SW480 (cell line): ENCODE measurements around the gene SDHB.

Source experiments
- DNase-seq: peaks from one replicate; pipeline ENCODE4 v3.0.0-alpha.2; 2016; ENCODE audit warnings: low spot score

Gene SDHB

GRCh38 chr1:17012775-17013490 lies 40.9 kb downstream of the SDHB start:
- peak; percentile 14 for DNase-seq

- DNase-seq, result peak; percentile 83
Observed at GRCh38 chr1:17011439-17012307, 42.2 kb downstream of the SDHB start, which contains the start of gene ATP13A2. ATP13A2 (minus strand) TSS chr1:17011928; CDS start chr1:17011738, 190 bp downstream.

GRCh38 chr1:17011092-17011438 lies 42.8 kb downstream of the SDHB start:
- DNase-seq, result no peak

- DNase-seq, result no peak
Observed at GRCh38 chr1:17009706-17010105, 44.1 kb downstream of the SDHB start.

- no peak for DNase-seq
Observed at GRCh38 chr1:17008208-17008855, 45.5 kb downstream of the SDHB start.

- no peak for DNase-seq
Observed at GRCh38 chr1:17007121-17007520, 46.7 kb downstream of the SDHB start.

- no peak for DNase-seq
Observed at GRCh38 chr1:17005365-17005740, 48.5 kb downstream of the SDHB start.

- no peak for DNase-seq
Observed at GRCh38 chr1:17004466-17005364, 49.1 kb downstream of the SDHB start.

- DNase-seq, result no peak
Observed at GRCh38 chr1:17002524-17002902, 51.3 kb downstream of the SDHB start.

GRCh38 chr1:17001760-17002523 lies 51.9 kb downstream of the SDHB start:
- DNase-seq, result no peak

GRCh38 chr1:16999863-17000262 lies 54.0 kb downstream of the SDHB start:
- DNase-seq, result no peak

GRCh38 chr1:16998589-16998988 lies 55.2 kb downstream of the SDHB start:
- DNase-seq, result no peak

GRCh38 chr1:16996845-16997244 lies 57.0 kb downstream of the SDHB start:
- no peak for DNase-seq

GRCh38 chr1:16993521-16994038 lies 60.3 kb downstream of the SDHB start:
- DNase-seq, result no peak

GRCh38 chr1:16992675-16993074 lies 61.2 kb downstream of the SDHB start:
- no peak for DNase-seq

GRCh38 chr1:16992102-16992501 lies 61.7 kb downstream of the SDHB start:
- no peak for DNase-seq

GRCh38 chr1:16991571-16991970 lies 62.3 kb downstream of the SDHB start:
- no peak for DNase-seq

GRCh38 chr1:16989676-16990391 lies 64.0 kb downstream of the SDHB start:
- DNase-seq, result no peak

- DNase-seq, result no peak
Observed at GRCh38 chr1:16988210-16988609, 65.6 kb downstream of the SDHB start.

GRCh38 chr1:16986962-16987361 lies 66.9 kb downstream of the SDHB start:
- no peak for DNase-seq
